ENCODE results near the gene IP6K3.

IP6K3 gene

DNA sequence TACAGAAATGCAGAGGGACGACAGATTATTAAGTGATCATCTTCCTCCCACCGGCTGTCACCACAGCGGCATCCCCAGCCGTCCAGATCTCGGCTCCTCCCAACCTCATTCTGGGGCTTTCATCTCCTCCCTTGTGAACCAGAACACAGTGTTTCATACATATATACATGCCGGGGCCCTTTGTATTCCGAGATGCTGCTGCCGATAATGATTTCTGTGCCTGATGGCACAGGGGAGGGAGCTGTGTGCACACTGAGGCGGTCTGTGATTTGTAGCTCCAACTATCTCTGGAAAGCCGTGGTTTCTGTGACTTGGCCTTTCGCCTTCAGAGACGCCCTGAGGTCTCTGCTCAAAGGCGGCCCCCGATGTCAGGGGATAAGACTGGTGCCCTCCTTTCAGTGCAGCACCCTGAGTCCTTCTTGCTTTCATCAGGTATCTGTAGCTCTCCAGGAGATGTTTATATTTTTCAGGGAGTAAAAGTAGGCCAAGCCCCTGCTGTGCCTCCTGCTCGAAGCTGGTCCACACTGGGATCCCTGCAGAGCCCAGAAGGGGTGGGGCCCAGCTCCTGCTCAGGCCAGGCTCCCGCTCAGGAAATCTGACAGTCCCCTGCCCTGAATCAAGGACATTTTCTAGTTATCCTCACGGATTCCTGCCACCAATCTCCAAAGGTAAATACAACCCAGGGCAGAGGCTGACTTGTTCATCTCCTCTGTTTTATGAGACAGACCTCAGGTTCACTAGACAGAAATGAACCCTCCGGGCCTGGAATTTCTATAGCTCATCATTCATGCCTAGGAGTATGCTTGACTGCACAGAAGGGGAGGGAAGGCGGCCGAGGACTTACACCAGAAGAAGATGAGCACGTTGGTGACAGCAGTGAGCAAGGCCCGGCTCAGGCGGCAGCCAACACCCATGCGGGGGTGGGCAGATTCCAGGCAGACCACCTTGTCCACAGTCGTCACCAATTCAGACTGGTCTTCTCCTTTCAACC, 31.0 kb upstream of the IP6K3 start:
- DNase-seq = no peak

DNA sequence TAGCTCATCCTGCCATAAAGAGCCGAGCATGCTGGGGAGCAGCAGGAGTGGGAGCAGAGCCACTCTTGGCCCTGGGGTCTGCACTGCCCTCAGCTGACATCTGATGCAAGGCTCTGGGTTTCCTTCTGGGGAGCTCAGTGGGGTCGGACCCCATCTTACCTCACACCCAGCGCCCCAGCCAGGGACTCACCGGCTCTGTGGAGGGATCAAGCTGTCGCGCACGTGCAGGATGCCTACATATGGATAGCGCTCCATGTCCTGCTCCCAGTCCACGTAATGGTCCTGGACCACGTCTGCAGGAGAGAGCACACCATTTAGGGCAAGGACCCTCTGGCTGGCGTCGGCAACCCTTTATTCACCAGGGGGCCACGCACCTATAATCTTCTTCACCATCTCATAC, 30.1 kb upstream of the IP6K3 start:
- DNase-seq = no peak

DNA sequence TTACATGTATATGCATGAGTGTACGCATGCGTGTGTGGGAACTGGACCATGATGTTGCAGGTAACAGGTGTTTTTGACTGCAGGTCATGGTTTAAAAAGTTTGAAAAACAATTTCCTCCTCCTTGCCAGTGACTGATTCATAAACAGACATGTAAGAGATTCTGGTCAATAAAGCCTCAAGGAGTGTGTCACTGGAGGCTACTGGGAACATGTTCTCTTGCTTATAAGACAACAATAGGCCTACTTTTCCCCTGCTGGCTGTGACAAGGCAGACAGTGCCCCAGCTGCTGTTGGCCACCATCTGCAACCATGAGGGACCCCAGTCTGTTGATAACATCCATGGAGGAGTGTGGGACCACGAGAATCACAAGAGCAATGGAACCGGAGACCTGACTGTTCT, 29.5 kb upstream of the IP6K3 start:
- DNase-seq = no peak

DNA sequence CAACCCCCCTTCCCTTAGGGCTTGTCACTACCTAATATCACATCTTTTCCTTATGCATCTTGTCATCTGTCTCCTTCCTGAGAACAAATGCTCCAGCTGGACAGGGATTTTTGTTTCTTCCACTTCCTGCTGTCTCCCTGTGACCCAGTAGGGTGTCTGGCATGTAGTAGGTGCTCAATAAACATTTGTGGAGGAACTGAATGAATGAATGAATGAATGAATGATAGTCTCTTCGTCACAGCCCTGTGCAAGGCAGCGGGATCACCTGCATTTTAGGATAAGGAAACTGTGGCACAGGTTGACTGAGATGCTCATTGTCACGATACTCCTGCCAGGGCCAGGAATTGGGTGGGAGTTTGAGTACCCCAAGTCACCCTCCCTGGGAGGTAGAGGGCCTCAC, 28.1 kb upstream of the IP6K3 start:
- DNase-seq = no peak

DNA sequence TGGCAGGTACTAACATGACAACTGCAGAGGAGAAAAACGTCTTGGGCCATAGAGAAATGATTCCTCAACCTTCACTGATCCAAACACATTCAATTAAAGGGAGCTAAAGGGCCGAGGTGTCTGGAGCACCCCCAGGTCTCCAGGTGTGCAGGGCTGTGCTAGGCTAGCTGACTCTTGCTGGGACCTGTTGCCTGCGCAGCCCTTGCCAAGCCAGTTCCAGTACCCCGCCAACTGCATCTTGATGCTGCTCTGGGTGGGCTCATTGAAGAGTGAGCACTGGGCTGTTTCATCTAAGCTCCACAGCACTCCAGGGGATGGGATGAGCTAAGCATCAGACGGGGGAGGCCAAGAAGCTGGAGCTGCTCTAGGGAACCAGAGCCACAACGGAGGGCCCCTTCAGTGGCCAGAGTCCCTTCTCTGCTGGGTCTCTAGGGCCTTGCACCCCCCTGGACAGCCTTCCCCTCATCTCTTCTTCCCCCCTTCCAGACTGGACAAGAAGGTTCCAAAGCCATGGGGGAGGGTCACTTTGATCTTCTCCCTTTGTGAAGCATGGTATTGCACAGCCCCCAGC, 26.3 kb upstream of the IP6K3 start:
- DNase-seq = no peak

DNA sequence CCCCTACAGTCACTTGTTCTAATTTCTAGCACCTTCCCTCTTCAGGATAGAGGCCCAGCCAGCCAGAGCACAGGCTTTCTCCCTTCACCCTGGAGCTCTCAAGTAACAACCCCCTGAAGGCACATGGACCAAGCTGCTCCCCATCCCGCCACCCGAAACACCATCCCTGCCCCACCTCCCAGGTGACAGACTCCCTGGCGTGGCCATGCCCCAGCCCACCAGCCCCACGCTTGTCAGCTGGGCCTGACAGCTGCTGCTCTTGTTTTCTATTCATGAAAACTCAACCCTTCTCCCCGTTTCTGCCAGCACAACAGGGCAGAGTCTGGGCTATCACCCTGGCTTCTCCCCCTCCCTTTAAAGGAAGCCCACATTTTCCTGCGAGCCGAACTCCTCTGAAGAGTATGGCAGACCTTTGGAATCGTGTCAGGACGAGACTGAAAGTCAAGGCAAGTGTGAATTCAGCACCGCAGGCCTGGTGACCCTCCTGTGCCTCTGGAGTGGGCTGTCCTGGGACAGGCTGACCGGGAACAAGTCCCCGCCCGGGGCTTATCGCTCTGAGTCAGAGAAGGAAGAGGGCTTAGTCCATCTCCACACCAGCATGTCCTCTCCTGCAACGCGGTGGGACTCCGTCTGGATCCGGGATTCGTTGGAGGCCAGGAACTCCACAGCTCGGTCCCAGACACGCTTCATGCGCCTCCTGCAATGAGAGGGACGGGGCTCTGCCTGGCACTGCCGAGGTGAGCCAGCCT, 25.6 kb upstream of the IP6K3 start:
- no peak for DNase-seq

DNA sequence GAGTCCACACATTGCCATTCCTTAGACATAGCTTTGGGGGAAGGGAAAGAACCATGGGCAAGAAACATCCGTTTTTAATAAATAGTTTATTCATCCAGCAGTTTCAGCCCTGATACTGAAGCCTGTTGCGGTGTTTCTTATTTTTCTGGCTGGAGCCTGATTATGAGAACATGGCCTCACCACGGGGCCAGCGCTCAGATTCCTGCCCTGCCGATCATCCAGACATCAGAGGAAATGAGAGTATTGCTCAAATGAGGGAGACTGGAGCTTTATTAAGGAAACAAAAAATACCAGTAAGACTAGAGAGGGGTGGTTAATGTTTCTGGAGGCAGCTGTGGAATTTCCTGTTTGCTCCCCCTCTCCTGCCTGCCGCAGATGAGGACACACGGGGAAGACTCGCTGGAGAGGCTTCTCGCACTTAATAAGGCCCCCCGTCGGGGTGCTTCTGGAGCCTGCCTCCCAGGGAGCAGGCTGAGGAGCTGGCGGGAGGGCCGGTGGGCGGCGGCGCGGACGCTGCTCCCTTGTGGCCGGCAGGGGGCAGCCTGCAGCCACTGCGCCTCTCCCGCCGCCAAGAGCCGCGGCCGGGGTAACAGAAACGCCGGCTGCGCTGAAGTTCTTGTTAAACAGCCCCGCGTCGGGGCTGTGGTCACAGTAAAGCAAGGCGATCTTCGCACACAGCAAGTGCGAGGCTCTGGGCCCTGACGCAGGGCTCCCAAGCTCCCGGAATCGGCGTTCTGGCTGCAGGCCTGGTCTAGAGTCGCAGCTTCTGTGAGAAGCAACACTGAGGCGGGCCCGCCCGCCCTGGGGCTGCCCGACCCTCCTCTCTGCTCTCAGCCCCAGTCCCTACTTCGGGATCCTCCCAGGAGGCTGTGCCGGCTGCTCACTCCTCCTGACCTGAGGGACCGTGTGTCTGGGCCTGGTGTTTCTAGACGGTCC, 24.7 kb upstream of the IP6K3 start:
- DNase-seq = no peak

DNA sequence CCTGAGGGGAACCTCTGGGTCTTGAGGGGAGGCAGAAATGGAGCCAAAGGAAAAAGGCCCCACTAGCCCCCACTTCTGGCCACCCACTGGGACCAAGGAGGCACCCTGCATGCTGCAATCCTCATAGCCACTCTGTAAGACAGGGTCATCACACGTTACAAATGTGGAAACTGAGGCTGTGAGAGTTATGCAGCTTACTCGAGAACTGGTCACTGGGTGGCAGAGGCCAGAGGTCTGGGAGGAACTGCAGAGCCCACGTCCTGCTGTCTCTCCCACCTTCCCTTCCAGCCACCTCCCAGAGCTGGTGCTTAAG, 24.1 kb upstream of the IP6K3 start:
- DNase-seq = no peak

DNA sequence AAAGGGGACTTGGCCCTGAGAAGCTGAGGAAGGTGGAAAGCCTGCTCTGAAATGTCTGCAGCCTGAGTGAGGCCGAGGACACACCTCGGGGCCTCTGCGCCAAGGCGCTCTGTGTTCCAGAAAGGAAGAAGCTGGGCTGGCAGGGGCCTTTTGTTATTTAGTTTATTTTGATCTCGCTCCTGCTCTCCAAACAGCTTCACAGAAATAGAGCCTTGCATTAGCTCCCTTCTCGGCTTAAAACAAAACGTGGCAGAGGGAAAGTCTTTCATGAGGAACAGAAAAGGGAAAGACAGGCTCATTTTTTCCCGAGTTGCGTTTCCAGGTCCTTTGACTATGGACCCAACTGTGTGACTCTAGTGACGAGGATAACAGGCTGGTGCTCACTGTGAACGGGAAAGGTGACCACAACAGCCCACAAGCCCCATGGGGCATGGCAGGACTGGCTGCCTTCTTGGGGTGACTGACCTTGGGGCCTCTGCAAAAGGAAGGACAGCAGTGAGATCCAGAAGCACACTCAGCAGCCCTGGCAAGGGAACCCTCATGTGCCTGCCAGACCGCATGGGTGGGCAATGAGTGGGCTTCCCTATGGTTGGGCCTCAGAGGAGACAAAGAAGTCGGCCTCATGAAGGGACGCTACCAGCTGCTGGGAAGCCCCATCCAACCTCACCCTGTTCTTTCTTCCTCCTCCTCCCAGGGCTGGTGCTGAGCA, 23.6 kb upstream of the IP6K3 start:
- no peak for DNase-seq

DNA sequence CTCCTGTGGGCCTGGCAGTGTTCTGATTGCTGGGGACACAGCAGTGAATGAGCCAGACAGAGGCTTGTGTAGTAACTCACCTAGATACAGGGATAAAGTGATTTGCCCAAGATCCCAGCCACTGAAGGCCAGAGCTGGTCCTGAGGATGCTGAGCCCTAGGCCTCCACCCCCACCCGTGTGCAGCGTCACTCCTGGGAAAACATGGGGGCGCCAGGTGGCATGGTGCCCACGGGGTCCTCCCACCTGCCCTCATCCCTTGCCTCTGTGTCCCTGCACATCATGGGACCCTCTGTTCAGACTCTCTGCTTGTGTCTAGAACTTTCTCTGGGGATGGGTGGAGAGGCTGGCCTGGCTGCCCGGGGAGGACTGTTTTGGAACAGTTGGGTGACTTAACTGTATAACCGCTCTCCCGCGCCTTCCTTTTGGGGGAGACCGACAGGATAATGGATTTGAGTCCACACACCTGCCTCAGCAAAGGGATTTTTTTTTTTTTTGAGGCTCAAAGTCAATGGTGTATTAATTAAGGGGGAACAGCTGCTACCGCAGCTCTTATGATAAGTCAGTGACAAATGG, 22.6 kb upstream of the IP6K3 start:
- no peak for DNase-seq

DNA sequence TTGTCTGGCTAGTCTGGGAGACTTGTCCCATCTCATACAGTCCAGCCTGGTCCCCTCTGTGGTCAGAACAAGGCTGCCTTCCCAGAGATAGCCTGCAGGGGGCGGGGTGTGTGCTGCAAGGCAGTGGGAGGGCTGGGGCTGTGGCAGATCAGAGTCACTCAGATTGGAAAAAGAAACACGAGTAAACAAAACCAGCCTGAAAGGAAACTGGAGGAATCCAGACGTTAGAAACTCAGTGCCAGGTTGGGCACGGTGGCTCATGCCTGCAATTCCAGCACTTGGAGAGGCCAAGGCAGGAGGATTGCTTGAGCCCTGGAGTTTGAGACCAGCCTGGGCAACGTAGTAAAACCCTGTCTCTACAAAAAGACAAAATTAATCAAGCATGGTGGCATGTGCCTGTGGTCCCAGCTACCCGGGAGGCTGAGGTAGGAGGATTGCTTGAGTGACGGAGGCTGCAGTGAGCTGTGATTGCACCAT, 22.0 kb upstream of the IP6K3 start:
- no peak for DNase-seq

DNA sequence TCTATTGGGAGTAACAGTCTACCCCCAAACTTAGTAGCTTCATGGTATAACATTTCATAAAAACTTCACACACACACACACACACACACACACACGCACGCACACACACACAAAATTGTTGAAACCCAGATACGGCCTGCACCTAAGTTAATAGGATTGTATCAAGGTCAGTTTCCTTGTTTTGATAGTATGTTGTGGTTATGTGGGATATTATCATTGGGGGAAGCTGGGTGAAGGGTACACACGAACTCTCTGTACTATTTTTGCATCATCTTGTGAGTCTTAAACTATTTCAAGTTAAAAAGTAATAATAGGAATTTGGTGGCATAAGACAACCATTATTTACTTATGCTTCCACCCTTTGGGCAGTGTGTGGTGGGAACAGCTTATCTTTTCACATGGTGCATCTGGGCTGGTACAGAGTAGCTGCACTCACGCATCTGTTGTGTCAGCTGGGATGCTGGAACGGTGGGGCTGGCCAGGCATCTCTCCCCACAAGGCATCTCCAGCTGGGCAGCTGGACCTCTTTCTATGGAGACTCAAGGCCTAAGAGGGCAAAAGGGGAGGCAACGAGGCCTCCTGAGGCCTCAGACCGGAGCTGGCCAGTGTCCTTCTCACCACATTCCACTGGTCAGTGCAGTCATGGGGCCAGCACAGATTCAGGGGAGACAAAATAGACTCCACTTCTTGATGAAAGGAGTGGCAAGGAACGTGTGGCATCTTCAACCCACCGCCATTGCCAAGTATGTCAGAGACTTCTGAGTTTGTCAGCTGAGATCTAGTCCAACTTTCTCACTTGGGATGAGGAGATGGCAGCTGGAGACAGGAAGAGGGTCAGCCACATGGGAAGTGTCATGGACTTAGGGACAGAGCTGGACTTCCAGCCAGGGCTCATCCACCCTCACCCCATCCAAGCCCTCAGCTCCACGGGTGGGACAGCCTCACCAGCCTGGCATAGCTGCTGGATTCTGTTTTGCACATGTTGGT, 20.5 kb upstream of the IP6K3 start:
- DNase-seq = no peak

DNA sequence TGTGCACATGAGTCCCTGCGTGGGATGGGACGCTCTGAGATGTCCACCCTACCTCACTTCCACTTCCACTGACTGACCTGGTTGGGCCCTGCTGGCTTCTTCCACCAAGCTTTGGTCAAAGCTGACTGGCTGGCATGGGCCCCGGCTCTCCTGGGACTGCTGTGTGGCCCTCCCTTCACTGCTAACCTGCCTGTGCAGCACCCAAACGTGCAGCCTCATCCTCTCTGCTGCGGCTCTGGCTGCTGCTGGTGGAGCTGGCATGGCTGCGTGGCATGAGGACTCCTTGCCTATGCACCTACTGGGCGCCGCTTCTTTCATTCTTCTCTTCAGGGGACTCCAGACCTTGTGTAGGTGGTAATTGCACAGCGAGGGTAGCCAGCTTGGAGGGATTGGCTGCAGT, 18.7 kb upstream of the IP6K3 start:
- no peak for DNase-seq

DNA sequence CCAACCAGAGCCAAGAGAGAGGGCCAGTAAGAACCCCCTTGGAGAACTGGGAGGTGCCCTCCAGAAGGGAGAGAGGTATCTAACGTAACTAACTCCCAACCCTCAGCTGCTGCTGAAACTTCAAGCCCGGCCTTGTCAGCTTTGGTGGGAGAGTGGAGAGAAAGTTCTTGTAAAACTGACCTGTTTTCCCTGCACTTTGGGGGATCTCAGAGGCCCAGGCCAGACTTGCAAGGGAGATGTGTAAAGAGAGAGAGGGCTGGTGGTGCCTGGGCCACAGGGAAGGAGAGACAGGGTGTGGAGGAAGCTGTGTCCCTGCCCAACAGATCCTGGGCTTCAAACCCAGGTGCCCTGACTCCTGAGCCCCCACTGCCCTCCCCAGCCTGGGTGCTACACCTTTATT, 17.3 kb upstream of the IP6K3 start:
- no peak for DNase-seq

DNA sequence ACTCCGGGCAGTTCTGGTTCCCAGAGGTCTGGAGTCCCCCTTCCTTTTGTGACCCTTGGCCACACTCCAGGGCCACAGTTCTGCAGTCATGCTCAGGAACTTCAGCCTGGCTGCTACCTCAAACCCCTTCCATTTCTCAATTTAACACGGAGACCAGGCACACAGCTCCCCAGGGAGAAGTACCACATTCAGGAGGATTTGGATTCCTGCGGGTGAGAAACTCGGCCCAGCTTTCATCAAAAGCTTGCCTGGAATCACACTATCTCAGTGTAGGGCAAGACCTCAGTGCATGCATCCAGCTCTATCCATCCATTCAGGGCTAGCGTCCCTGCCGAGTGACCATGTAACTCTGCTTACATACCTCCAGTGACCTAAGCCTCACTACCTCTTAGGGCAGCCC, 16.8 kb upstream of the IP6K3 start:
- no peak for DNase-seq

DNA sequence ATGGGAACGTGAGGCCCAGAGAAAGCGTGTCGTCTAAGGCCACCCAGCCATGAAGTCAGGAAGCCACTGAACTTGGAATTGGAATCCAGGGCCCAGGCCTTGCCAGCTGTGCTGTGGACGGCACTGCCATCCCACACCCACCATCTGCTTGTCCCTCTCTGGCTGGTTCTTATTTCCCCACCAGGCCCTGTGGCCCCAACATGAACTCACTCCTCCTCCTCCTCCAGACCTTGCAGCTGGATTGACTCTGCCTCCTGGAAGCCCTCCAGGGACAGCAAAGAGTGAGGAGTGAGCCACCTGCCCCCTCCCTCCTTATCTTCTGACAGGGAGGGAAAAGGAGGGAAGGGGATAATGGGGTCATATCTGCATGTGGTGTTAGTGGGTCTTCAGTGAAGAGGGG, 16.0 kb upstream of the IP6K3 start:
- DNase-seq = no peak

DNA sequence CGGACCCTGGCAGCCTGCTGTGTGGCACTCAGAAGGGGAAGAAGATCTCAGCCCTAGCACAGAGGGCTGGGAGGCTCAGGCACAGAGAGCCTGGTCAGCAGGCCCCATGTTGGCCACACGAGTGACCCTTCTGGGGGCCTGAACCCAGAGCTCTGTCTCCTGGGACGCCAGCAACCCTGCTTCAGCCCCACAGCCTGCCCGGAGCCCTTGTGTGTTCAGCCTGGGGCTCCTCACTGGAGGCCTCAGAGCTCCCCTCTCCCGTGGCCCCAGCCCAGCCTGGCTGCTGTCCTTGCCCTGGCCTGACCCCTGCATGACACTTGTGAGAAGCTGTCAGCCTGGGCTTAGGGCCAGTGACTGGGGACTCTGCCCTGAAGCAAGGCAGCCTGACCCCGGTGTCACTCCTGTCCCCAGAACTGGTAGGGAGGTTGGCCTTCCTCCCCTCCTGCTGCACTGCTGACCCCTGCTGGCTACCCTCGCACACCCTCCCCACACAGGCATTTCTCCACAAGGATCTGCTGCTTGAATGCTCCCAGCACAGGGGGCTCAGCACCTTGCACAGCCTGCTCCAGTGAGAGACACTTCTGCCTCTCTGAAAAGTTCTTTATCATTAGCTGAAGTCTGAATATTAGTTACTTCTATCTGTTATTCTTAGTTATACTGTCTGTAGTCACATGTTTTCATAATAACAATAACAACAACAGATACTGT, 15.4 kb upstream of the IP6K3 start:
- no peak for DNase-seq

DNA sequence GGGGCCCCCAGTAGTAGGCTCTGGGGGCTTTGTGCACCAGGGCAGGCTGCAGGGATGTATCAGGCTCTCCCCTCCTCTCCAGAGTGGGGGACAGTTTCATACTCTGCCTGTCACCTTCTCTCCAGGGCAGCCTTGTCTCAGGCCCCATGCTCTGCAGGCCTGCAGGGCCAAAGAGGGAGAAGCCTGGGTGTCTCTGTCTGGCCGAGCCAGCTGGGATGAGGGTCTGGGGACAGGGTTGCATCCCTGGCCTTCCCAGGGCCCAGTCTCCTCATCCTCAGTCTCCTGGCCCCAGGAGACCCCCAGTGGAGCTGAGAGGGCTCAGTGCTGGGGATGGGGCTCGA, 14.8 kb upstream of the IP6K3 start:
- no peak for DNase-seq

DNA sequence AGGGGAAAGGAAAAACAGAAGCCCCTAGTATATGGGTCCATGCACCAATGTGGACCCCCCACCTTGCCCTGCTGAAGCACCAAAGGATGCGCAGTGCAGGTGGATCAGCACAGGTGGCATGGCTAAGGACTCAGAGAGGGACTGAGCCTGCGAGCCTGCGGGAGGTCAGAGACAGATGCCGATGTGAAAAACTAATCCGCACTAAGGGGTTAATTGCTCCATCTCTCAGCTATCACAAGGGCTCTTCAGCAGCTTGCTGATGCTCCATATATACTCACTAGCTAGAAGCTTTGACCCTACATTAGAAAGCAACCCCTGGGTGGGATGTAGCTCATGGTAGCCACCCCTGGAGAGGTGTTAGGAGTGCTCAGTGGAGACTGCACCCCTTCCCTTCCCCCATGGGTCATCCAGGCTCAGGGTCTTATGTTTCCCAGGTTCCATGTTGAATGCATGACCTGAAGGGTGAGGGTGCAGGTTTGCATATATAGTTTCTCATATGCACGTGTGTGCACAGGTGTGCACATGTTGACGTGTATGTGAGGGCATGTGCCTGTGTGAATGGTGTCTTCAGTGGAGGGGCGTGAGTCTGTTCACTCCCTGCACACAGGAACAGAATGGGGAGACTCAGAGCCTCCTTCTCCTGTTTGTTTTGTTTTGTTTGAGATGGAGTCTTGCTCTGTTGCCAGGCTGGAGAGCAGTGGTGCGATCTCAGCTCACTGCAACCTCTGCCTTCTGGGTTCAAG, 13.4 kb upstream of the IP6K3 start:
- no peak for DNase-seq

All from cerebellar nuclear complex (tissue), 1 donor.